HepG2 (cell line): Measurements from ENCODE around the gene TULP4. TPM values are rescaled to one million over a fixed set of nuclear protein-coding genes. Genes with fewer than 3 reads are reported as not detected.

Experiments used
- BCLAF1 ChIP-seq: fragments of 450-650 bp; IDR thresholded peaks from 2 replicates; pipeline ENCODE4 v1.6.1; 2017; ENCODE audit warnings: mild to moderate bottlenecking
- GATAD1 ChIP-seq: IDR thresholded peaks from 2 replicates; pipeline ENCODE4 v1.6.1; 2016; ENCODE audit warnings: missing genetic modification reagents, missing compliant biosample characterization
- KDM3A ChIP-seq: IDR thresholded peaks from 2 replicates; pipeline ENCODE4 v1.6.1; 2018; ENCODE audit warnings: low read depth, missing compliant biosample characterization
- KLF12 ChIP-seq: sonication (generic); formaldehyde crosslinking; IDR thresholded peaks from 2 replicates; pipeline ENCODE4 v1.4.0; 2020; ENCODE audit warnings: missing genetic modification reagents, borderline replicate concordance
- RBM22 ChIP-seq: fragments of 200-400 bp; formaldehyde crosslinking; optimal IDR thresholded peaks from 2 replicates; pipeline ENCODE3; 2017; ENCODE audit warnings: mild to moderate bottlenecking, low read length, moderate library complexity
- TAF1 ChIP-seq: sonication (generic); formaldehyde crosslinking; IDR thresholded peaks from 2 replicates; pipeline ENCODE4 v1.4.0; 2020; ENCODE audit warnings: missing genetic modification reagents
- ZBTB4 ChIP-seq: sonication (generic); formaldehyde crosslinking; IDR thresholded peaks from 2 replicates; pipeline ENCODE4 v1.4.0; 2020; ENCODE audit warnings: missing genetic modification reagents, mild to moderate bottlenecking, borderline replicate concordance
- ZBTB40 ChIP-seq, 2 experiments: fragments of 450-650 bp in 1 of 2; sonication (generic) in 1 of 2; formaldehyde crosslinking in 1 of 2; IDR thresholded peaks; 2 replicates each; pipeline versions ENCODE4 v1.6.1 to v1.8.0; 2016 to 2022; ENCODE audit warnings: antibody characterized with exemption in 1 of 2, mild to moderate bottlenecking in 1 of 2, missing genetic modification reagents in 1 of 2
- ZNF101 ChIP-seq: sonication (generic); formaldehyde crosslinking; IDR thresholded peaks from 2 replicates; pipeline ENCODE4 v1.4.0; 2020; ENCODE audit warnings: mild to moderate bottlenecking, low read depth, missing genetic modification reagents, borderline replicate concordance
- ZNF543 ChIP-seq: sonication (generic); formaldehyde crosslinking; IDR thresholded peaks from 2 replicates; pipeline ENCODE4 v1.4.0; 2020; ENCODE audit warnings: mild to moderate bottlenecking, missing genetic modification reagents
- polyA plus RNA-seq, 8 experiments: library from polyadenylated mRNA; depleted of rRNA in 3 of 8; stranded (reverse) in 7 of 8; unstranded in 1 of 8; fragments of >200 nt; fragmentation: Illumina TruSeq in 4 of 8; extraction: Trizol in 4 of 8; gene quantifications; 2 replicates each; pipeline versions ENCODE4 v1.2.1 to v1.2.3, GENCODE V29; 2011 to 2016; ENCODE audit warnings: low read depth in 4 of 8, missing spikeins in 1 of 8, mixed read lengths in 1 of 8; ENCODE audit not compliant: insufficient read depth in 1 of 8
- total RNA-seq, 5 experiments: library from RNA; depleted of rRNA; stranded (reverse); fragments of >200 nt; fragmentation: Illumina TruSeq; extraction: Trizol; gene quantifications; 2 replicates each; pipeline ENCODE4 v1.2.3, GENCODE V29; 2016; ENCODE audit warnings: low read depth in 1 of 5

Gene TULP4
- total and polyA plus RNA-seq, 2 of the 13 experiments (the other 11 are each of a cell fraction or from before 2014, with no cell fraction given) = 21.1 to 122 TPM

GRCh38 chr6:158559895-158560835 lies 247.9 kb downstream of the TULP4 start, which contains the start of gene TMEM181 (continued):
- TF ChIP-seq KDM3A (CRISPR knock-in tag) = peak; percentile 74
- peak; percentile 69; the same call in 1 of the 2 replicates for TF ChIP-seq TAF1 (CRISPR knock-in tag)
- TF ChIP-seq GATAD1 (CRISPR knock-in tag) = peak; percentile 87
- TF ChIP-seq ZBTB4 (CRISPR knock-in tag) = no peak; the same call in 1 of the 2 replicates
- TF ChIP-seq RBM22 = no peak
- no peak for TF ChIP-seq ZNF543 (CRISPR knock-in tag)
- TF ChIP-seq BCLAF1 = no peak
- 0 out of 2 replicates have a peak, but pooled peaks have one; percentile 12 for TF ChIP-seq KLF12 (CRISPR knock-in tag)
- no peak for TF ChIP-seq ZNF101 (CRISPR knock-in tag)
- no peak for TF ChIP-seq ZBTB40 (IDR thresholded peaks at IDR 0.05)
- TF ChIP-seq ZBTB40 (CRISPR knock-in tag; IDR thresholded peaks at IDR 0.05) = no peak
